Measurements from ENCODE around the gene SHB. TPM values are rescaled to one million over a fixed set of nuclear protein-coding genes. Genes with fewer than 3 reads are reported as not detected.

The SHB gene
- total RNA-seq, 2 experiments from 2014 or later = 1.1 to 1.2 TPM

DNA sequence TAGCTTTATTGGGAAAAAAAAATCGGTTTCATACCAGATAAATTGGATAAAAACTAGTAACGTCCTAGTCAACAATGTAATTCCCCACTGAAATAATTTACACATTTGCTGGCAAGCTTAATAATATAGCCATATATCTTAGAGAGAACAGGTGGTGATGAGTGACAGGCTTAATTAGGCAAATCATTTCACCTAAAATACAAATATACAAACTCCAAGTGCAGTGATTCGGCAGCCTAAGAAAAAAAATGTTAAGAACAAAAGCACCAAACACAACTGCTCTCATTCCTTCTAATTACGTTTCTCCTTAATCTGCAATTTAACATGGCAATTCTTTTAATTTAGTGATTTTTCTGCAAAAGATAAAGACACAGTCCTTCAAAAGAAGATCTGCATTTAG, 109.1 kb downstream of the SHB start:
- no peaks in the 10 kb centered on the region for H3K27me3 Mint-ChIP-seq
- no peaks in the 10 kb centered on the region for H3K36me3 ChIP-seq (ENCODE audit: insufficient read depth, low read length)
- intact Hi-C loops (cut with DNase I, micrococcal nuclease) = no loop called here
- TF ChIP-seq, protein P1, sequence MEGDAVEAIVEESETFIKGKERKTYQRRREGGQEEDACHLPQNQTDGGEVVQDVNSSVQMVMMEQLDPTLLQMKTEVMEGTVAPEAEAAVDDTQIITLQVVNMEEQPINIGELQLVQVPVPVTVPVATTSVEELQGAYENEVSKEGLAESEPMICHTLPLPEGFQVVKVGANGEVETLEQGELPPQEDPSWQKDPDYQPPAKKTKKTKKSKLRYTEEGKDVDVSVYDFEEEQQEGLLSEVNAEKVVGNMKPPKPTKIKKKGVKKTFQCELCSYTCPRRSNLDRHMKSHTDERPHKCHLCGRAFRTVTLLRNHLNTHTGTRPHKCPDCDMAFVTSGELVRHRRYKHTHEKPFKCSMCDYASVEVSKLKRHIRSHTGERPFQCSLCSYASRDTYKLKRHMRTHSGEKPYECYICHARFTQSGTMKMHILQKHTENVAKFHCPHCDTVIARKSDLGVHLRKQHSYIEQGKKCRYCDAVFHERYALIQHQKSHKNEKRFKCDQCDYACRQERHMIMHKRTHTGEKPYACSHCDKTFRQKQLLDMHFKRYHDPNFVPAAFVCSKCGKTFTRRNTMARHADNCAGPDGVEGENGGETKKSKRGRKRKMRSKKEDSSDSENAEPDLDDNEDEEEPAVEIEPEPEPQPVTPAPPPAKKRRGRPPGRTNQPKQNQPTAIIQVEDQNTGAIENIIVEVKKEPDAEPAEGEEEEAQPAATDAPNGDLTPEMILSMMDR (IDR thresholded peaks at IDR 0.05) = no peak
- H3K27ac ChIP-seq (ENCODE audit: low read depth in 1 of 2, low read length in 2 of 2) = no peak overlapping the region
- no peaks in the 10 kb centered on the region for H3K4me1 ChIP-seq (ENCODE audit: insufficient read depth, low read length)
- ChIA-PET CTCF (no interaction called here), POLR2A (no interaction called here)
- H3K27me3 ChIP-seq (ENCODE audit: control insufficient read depth in 1 of 2, insufficient read depth in 2 of 2, low read length in 2 of 2) = no peaks in the 10 kb centered on the region
- H3K4me3 Mint-ChIP-seq = no peak overlapping the region
- H3K4me1 Mint-ChIP-seq (ENCODE audit: low read depth) = no peaks in the 10 kb centered on the region
- H3K9me3 Mint-ChIP-seq = no peaks in the 10 kb centered on the region
- no peak overlapping the region for H3K27ac Mint-ChIP-seq
- H3K9me3 ChIP-seq (ENCODE audit: control insufficient read depth in 1 of 2, insufficient read depth in 1 of 2, low read length in 2 of 2) = no peaks in the 10 kb centered on the region
- no peak for ATAC-seq (ENCODE audit: poor library complexity)
- no peaks in the 10 kb centered on the region for H3K36me3 Mint-ChIP-seq (ENCODE audit: low read depth)
- DNase-seq = no peak
- no peak overlapping the region for H3K4me3 ChIP-seq (ENCODE audit: low read length)

DNA sequence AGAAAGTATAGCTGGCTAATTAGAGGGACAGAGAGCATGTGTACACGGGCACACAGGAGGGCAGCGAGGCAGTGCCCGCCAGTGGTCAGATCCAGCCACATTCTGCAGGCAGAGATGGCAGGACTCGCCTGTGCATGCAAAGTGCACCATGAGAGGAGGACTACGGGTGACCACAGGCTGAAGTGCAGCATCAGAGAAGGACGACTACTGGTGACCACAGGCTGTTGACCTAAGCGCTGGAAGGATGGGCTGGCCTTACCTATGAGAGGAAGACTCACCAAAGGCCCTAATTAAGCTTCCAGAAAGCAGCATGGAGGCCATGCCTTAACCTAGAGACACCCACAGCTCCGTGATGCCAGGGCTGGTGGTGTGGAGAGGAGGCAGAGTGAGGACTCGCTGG, 110.9 kb downstream of the SHB start:
- POLR2A ChIA-PET = no interaction called here
- no peaks in the 10 kb centered on the region for H3K27me3 Mint-ChIP-seq
- TF ChIP-seq, protein P1 (IDR thresholded peaks at IDR 0.05) = no peak
- no peaks in the 10 kb centered on the region for H3K9me3 Mint-ChIP-seq
- CTCF ChIA-PET = no interaction called here
- H3K4me3 Mint-ChIP-seq = no peak overlapping the region
- Histone ChIP-seq H3K27me3 (ENCODE audit: control insufficient read depth in 1 of 2, insufficient read depth in 2 of 2, low read length in 2 of 2) (no peaks in the 10 kb centered on the region), H3K36me3 (ENCODE audit: insufficient read depth, low read length) (no peaks in the 10 kb centered on the region), H3K4me3 (ENCODE audit: low read length) (no peak overlapping the region), H3K9me3 (ENCODE audit: control insufficient read depth in 1 of 2, insufficient read depth in 1 of 2, low read length in 2 of 2) (no peaks in the 10 kb centered on the region), H3K4me1 (ENCODE audit: insufficient read depth, low read length) (no peaks in the 10 kb centered on the region), H3K27ac (ENCODE audit: low read depth in 1 of 2, low read length in 2 of 2) (no peak overlapping the region)
- intact Hi-C loops (cut with DNase I, micrococcal nuclease) = no loop called here
- H3K4me1 Mint-ChIP-seq (ENCODE audit: low read depth) = no peaks in the 10 kb centered on the region
- ATAC-seq (ENCODE audit: poor library complexity) = no peak
- DNase-seq = no peak
- no peaks in the 10 kb centered on the region for H3K36me3 Mint-ChIP-seq (ENCODE audit: low read depth)
- no peak overlapping the region for H3K27ac Mint-ChIP-seq

DNA sequence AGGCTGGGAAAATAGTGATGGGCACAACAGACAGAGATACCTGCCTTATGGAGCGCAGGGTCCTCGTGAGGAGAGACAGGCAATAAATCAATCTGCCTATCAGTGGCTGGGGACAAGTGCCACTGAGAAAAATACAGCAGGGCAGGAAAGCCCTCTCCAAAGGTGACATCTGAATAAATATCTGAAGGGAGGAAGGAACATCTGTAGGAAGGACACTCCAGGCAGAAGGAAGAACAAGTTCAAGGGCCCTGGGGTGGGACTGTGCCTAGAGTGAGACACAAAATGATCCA, 111.4 kb downstream of the SHB start:
- H3K36me3 Mint-ChIP-seq (ENCODE audit: low read depth) = no peaks in the 10 kb centered on the region
- CTCF ChIA-PET = no interaction called here
- Histone ChIP-seq H3K36me3 (ENCODE audit: insufficient read depth, low read length) (no peaks in the 10 kb centered on the region), H3K4me3 (ENCODE audit: low read length) (no peak overlapping the region), H3K27ac (ENCODE audit: low read depth in 1 of 2, low read length in 2 of 2) (no peak overlapping the region), H3K27me3 (ENCODE audit: control insufficient read depth in 1 of 2, insufficient read depth in 2 of 2, low read length in 2 of 2) (no peaks in the 10 kb centered on the region), H3K4me1 (ENCODE audit: insufficient read depth, low read length) (no peaks in the 10 kb centered on the region), H3K9me3 (ENCODE audit: control insufficient read depth in 1 of 2, insufficient read depth in 1 of 2, low read length in 2 of 2) (no peaks in the 10 kb centered on the region)
- DNase-seq = no peak
- H3K27ac Mint-ChIP-seq = no peak overlapping the region
- no peak overlapping the region for H3K4me3 Mint-ChIP-seq
- no peak for ATAC-seq (ENCODE audit: poor library complexity)
- H3K4me1 Mint-ChIP-seq (ENCODE audit: low read depth) = no peaks in the 10 kb centered on the region
- no peaks in the 10 kb centered on the region for H3K27me3 Mint-ChIP-seq
- intact Hi-C loops (cut with DNase I, micrococcal nuclease) = no loop called here
- no peaks in the 10 kb centered on the region for H3K9me3 Mint-ChIP-seq
- POLR2A ChIA-PET = no interaction called here
- TF ChIP-seq, protein P1 (IDR thresholded peaks at IDR 0.05) = no peak
